Measurements from ENCODE around the gene XPO4. TPM values are rescaled to one million over a fixed set of nuclear protein-coding genes. Genes with fewer than 3 reads are reported as not detected.
A peak's percentile ranks its signal among the peaks of the same experiment; 100 is the strongest.

XPO4 gene
- total and polyA plus RNA-seq, 2 of the 13 experiments (the other 11 are each of a cell fraction or from before 2014, with no cell fraction given), result 8.4 to 24.8 TPM

GRCh38 chr13:20773194-20774080 lies 129.1 kb downstream of the XPO4 start, which contains the start of gene EEF1AKMT1 (continued):
- TF ChIP-seq ZNF687 (CRISPR knock-in tag; IDR thresholded peaks at IDR 0.05) (peak; percentile 100), SNAI1 (CRISPR knock-in tag; IDR thresholded peaks at IDR 0.05; ENCODE audit: borderline replicate concordance) (no peak), ZNF24 (IDR thresholded peaks at IDR 0.05) (no peak), ZNF263 (CRISPR knock-in tag; IDR thresholded peaks at IDR 0.05) (0 out of 2 replicates have a peak, but pooled peaks have one; percentile 32), FOXA3 (CRISPR knock-in tag; IDR thresholded peaks at IDR 0.05) (no peak), ZNF605 (CRISPR knock-in tag; IDR thresholded peaks at IDR 0.05) (peak; percentile 91), ELF3 (CRISPR knock-in tag; IDR thresholded peaks at IDR 0.05) (no peak; the same call in 1 of the 2 replicates), SALL1 (CRISPR knock-in tag; IDR thresholded peaks at IDR 0.05) (peak; percentile 87), KLF6 (CRISPR knock-in tag; IDR thresholded peaks at IDR 0.05) (peak; percentile 85), SPEN (CRISPR knock-in tag; IDR thresholded peaks at IDR 0.05; ENCODE audit: low read depth) (peak; percentile 85), HNF4A (CRISPR knock-in tag; IDR thresholded peaks at IDR 0.05) (peak; percentile 44; the same call in 1 of the 2 replicates), PHF20 (CRISPR knock-in tag; IDR thresholded peaks at IDR 0.05) (peak; percentile 79), NR3C1 (CRISPR knock-in tag; IDR thresholded peaks at IDR 0.05) (no peak), ZUFSP (CRISPR knock-in tag; IDR thresholded peaks at IDR 0.05; ENCODE audit: borderline replicate concordance) (no peak), REST (IDR thresholded peaks at IDR 0.05; ENCODE audit: borderline replicate concordance in 1 of 2, low read depth in 1 of 2, low read length in 2 of 2) (no peak), HNRNPL (IDR thresholded peaks at IDR 0.05; ENCODE audit: low read depth, low read length) (0 out of 2 replicates have a peak, but pooled peaks have one; percentile 30)

Measured in HepG2 (cell line).